HG03045 (cell line): Measurements from ENCODE around the gene PRR19.

ENCODE experiments used
- ATAC-seq: cut with Tn5 transposase; IDR thresholded peaks from one replicate; pipeline ENCODE4 v1.9.1; 2021; ENCODE audit warnings: mild to moderate bottlenecking, moderate library complexity; ENCODE audit not compliant: unreplicated experiment

PRR19 gene

DNA sequence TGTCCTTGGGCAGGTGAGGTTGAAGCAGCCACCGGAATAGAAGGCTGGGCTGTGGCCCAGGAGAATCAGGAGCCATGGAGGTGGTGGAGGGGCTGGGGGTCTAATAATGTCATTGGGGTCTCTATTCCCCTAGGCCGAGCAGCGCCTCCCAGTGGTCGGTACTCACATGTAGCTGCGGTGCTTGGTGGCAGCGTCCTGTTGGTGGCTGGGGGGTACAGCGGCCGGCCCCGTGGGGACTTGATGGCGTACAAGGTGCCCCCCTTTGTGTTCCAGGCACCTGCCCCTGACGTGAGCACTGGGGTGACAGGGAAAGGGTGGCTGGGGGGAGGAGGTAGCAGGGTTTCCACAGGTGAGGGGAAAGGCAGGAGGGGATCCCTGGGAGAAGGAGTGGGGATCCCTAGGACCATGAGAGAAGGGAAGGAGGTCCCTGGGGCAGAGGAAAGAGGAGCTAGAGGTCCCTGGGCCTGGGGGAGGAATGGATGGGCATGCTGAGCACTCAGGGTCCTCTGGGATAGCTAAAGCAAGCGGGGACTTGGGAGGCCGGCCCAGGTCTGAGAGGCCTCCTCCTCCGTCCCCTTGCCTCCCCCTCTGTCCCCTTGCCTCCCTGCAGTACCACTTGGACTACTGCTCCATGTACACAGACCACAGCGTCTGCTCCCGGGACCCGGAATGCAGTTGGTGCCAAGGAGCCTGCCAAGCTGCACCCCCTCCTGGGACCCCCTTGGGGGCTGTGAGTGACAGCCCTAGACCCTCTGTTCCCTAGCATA, 41.6 kb downstream of the PRR19 start:
- ATAC-seq = no peak

DNA sequence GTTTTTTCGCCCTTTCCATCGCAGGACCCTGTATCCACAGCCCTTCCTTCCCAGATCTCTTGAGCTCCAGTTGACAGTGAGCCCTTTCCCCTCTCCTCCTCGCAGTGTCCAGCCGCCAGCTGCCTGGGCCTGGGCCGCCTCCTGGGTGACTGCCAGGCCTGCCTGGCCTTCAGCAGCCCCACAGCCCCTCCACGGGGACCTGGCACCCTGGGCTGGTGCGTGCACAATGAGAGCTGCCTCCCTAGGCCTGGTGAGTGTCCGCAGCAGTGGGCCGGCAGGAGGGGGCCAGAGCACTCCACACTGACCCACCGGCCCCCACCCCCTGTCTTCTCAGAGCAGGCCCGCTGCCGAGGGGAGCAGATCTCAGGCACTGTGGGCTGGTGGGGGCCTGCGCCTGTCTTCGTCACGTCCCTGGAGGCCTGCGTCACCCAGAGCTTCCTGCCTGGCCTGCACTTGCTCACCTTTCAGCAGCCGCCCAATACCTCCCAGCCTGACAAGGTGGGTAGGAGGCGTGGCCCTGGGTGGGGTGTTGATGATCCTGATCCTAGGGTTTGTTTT, 42.5 kb downstream of the PRR19 start:
- no peak for ATAC-seq

DNA sequence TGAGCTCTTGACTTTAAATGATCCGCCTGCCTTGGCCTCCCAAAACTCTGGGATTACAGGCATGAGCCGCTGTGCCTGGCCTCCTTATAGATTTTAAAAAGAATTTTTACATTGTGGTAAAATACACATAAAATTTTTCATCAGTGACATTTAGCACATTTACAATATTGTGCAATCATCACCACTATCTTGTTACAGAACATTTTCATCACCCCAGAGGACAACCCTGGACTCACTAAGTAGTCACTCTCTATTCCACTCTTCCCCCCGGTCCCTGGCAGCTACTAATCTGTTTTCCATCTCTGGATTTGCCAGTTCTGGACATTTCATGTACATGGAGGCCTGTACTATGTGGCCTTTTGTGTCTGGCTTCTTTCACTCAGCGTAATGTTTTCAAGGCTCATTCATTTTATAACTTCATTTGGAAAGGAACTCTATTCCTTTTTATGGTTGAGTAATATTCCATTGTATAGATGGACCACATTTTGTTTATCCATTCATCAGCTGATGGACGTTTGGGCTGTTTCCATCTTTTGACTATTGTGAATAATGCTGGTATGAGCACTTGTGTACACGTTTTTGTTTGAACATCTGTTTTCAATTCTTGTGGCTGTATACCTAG, 43.4 kb downstream of the PRR19 start:
- ATAC-seq = no peak

DNA sequence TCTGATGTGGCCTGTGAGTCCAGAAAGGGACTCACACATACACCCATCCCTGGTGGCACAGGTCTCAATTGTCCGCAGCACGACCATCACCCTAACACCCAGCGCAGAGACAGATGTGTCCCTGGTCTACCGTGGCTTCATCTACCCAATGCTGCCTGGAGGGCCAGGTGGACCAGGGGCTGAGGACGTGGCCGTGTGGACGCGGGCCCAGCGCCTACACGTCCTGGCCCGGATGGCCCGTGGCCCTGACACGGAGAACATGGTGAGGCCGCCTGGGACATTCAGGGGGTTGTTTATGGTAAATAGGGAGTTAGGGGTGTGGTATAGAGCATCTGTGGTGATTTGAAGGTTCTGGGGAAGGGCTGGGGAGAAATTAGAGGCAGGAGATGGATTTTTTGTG, 46.3 kb downstream of the PRR19 start:
- ATAC-seq = no peak

DNA sequence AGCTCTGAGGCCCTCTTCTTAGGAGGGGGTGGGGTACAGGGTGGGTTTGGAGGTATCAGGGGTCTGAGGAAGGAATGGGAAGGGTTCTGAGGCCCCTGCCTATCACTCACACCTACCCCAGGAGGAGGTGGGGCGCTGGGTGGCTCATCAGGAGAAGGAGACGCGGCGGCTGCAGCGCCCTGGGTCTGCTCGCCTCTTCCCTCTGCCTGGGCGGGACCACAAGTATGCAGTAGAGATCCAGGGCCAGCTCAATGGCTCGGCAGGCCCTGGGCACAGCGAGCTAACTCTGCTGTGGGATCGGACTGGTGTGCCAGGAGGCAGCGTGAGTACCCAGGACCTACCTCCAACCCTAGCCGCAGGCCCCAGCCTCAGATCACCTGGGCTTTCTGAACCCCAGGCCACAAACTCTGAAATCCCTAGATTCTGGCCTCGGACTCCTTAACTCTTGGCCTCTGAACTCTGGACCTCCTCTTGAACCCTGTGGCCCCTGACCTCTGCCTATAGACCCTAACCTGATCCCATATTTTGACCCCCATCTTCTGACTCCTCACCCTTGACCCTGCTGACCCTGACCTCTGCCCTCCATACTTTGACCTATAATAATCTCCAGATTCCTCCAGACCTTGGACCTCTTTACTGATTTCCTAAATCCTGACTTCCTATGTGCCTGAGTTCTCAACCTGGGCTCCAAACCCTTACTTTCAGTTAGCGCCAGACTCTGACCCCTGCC, 47.6 kb downstream of the PRR19 start:
- no peak for ATAC-seq

DNA sequence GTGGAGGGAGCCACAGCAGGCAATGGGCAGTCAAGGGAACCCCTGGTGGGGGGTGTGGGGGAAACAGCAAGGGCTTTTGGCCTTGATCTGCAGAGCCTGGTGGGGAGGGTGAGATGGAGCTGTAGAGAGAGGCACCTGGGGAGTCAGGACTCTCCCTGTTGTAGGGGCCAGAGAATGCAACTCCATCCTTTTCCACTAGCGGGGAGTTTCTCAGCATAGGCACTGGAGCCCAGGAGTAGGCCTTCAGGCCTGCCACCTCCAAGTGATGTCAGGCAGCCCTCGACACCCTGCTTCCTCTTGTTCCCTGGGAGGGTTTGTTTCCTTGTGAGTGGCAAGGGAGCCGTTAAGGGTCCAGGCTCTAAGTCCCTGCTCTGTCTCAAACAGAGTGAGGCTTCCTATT, 48.5 kb downstream of the PRR19 start:
- ATAC-seq = no peak

DNA sequence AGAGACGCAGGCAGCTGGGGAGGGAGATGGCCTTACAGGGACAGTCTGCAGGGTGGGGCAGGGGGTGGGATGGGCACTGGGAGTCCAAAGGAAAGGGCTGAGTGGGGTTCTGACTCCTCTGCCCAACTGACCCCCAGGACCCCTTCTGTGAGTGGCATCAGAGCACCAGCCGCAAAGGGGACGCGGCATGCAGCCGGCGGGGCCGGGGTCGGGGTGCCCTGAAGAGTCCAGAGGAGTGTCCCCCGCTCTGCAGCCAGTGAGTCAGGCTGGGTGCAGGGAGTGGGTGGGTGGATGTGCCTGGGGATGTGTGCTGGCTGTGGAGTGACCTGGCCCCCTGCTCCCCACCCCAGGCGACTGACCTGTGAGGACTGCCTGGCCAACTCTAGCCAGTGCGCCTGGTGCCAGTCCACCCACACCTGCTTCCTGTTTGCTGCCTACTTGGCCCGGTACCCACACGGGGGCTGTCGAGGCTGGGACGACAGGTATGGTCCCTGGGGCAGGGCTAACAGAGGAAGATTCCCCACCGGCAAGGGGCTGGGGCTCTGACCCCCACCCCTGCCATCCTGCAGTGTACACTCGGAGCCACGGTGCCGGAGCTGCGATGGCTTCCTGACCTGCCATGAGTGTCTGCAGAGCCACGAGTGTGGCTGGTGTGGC, 49.3 kb downstream of the PRR19 start:
- no peak for ATAC-seq

DNA sequence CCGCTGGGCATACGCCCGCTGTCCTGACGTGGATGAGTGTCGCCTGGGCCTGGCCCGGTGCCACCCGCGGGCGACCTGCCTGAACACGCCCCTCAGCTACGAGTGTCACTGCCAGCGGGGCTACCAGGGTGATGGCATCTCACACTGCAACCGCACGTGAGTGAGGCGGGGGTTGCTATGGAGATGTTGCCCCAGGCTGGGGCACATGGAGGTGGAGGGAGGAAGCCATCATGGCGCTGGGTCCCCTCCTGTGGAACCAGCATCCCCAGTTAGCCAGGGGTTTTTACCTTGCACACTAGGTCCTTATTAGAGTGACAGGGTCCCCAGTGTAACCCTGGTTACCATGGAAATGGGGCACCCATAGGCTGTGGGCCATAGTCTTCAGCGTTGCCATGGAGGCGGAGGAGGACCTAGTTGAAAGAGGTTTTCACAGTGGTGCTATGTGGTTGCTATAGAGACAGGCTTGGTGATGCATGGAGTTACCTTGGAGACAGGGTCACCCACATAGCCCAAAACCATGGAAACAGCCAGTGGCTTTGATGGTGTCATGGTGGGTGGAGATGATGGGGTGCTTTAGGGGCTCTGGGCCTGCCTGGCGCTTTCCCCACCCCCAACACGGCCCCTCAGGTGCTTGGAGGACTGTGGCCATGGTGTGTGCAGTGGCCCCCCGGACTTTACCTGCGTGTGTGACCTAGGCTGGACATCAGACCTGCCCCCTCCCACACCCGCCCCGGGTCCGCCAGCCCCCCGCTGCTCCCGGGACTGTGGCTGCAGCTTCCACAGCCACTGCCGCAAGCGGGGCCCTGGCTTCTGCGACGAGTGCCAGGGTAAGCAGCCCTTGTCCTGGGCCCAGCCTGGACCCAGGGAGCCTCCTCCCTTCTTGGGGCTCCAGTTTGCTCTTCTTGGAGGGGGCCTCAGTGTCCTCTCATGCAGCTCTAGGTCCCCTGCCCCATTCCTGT, 50.6 kb downstream of the PRR19 start:
- ATAC-seq = no peak

DNA sequence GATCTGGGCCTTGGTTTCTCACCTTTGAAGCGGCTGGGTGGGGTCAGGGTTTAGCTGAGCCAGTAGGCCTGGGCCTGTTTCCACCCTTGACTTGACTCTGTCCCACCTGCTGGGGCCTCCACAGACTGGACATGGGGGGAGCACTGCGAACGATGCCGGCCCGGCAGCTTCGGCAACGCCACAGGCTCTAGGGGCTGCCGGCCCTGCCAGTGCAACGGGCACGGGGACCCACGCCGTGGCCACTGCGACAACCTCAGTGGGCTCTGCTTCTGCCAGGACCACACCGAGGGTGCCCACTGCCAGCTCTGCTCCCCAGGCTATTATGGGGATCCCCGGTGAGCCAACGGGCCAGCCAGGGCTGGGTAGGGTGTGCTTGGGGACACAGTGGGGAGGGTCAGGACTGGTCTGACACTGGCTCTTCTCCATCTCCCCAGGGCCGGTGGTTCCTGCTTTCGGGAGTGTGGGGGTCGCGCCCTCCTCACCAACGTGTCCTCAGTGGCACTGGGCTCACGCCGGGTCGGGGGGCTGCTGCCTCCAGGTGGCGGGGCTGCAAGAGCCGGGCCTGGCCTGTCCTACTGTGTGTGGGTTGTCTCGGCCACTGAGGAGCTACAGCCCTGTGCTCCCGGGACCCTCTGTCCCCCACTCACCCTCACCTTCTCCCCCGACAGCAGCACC, 51.5 kb downstream of the PRR19 start:
- ATAC-seq = no peak

DNA sequence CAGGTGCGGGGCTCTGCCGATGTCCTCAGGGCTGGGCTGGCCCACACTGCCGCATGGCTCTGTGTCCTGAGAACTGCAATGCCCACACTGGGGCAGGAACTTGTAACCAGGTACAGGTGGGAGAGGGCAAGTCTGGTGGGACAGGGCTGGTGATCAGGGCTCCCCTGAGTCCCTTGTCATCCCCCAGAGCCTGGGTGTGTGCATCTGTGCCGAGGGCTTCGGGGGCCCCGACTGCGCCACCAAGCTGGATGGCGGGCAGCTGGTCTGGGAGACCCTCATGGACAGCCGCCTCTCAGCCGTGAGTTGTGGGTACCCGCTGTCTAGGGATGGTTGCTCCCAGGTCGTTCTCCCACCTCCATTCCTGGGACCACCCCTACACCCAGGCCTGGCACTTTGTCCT, 54.0 kb downstream of the PRR19 start:
- no peak for ATAC-seq

DNA sequence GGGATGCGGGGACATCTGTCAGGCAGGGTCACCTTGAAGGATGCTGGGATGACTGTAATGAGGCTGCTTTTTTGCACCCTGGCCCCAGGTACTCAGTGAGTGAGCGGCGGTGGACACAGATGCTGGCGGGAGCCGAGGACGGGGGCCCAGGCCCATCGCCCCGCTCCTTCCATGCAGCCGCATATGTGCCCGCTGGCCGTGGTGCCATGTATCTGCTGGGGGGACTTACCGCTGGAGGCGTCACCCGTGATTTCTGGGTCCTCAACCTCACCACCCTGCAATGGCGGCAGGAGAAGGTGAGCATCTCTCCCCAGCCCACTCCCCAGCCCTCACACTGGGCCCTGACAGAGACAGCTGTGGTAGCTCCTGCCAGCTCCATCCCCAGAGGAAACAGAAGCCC, 54.8 kb downstream of the PRR19 start:
- ATAC-seq = no peak

DNA sequence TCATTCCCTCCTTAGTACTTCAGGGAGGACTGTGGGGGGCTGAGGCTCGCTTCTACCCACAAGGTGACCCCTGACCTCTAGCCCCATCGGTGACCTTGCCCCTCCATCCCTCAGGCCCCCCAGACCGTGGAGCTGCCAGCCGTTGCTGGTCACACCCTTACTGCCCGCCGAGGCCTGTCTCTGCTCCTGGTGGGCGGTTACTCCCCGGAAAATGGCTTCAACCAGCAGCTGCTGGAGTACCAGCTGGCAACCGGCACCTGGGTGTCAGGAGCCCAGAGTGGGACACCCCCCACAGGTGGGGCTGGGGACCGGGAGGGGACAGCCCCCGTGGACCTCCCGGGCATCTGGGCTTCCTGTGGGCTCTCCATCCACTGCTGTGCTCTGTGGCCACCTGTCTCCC, 55.4 kb downstream of the PRR19 start:
- no peak for ATAC-seq
